GM12892 (cell line): ENCODE results near the gene UBN1.

Experiments
- POLR2A ChIP-seq: IDR thresholded peaks from 2 replicates; pipeline ENCODE4 v1.6.1; 2011; ENCODE audit warnings: low read depth, low read length, control low read depth
- POLR2AphosphoS5 ChIP-seq: IDR thresholded peaks from 2 replicates; pipeline ENCODE4 v1.6.1; 2011; ENCODE audit warnings: low read depth, low read length, control low read depth
- TAF1 ChIP-seq: IDR thresholded peaks from 2 replicates; pipeline ENCODE4 v1.6.1; 2011; ENCODE audit warnings: low read depth, mild to moderate bottlenecking, control low read depth, low read length, borderline replicate concordance

DNA sequence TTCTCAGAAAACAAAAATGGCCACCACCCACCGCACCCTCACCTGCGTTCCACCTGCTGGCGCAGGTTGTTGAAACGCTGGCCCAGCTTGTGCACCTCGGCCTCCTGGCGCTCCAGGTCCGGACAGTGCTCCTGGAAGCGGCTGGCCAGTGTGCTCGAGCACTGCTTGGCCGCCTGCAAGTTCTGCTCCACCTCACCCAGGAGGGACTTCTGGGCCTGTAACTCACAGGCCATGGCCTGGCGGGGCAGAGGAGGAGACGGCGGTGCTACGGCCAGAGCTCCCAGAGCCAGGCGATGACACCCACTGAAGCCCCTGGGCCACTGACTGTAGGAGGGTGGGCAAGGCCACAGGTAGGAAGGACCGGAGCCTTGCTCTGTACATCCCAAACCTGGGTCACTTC lies 43.4 kb downstream of the UBN1 start:
- TF ChIP-seq POLR2A, result no peak
- TF ChIP-seq POLR2AphosphoS5, result no peak
- no peak for TF ChIP-seq TAF1
